ENCODE measurements around the gene ENOX1. TPM values are rescaled to one million over a fixed set of nuclear protein-coding genes. Genes with fewer than 3 reads are reported as not detected.

ENOX1 gene
- total RNA-seq, 2 experiments from 2014 or later: 0.09 TPM

GRCh38 chr13:43648733-43649132 lies 138.0 kb downstream of the ENOX1 start:
- Mint-ChIP-seq H3K36me3 (ENCODE audit: low read depth) (no peaks in the 10 kb centered on the region), H3K27ac (no peak overlapping the region), H3K4me1 (ENCODE audit: low read depth) (no peaks in the 10 kb centered on the region), H3K4me3 (no peak overlapping the region), H3K27me3 (peaks cover 8% of the 10 kb centered on the region), H3K9me3 (no peaks in the 10 kb centered on the region)
- ChIA-PET CTCF (interaction anchor here (0.6 kb wide), 1 partner anchor 400 kb away, joined by 3 read pairs; no protein-coding TSS in a partner anchor), POLR2A (no interaction called here)
- no peak for DNase-seq
- TF ChIP-seq, protein P1, sequence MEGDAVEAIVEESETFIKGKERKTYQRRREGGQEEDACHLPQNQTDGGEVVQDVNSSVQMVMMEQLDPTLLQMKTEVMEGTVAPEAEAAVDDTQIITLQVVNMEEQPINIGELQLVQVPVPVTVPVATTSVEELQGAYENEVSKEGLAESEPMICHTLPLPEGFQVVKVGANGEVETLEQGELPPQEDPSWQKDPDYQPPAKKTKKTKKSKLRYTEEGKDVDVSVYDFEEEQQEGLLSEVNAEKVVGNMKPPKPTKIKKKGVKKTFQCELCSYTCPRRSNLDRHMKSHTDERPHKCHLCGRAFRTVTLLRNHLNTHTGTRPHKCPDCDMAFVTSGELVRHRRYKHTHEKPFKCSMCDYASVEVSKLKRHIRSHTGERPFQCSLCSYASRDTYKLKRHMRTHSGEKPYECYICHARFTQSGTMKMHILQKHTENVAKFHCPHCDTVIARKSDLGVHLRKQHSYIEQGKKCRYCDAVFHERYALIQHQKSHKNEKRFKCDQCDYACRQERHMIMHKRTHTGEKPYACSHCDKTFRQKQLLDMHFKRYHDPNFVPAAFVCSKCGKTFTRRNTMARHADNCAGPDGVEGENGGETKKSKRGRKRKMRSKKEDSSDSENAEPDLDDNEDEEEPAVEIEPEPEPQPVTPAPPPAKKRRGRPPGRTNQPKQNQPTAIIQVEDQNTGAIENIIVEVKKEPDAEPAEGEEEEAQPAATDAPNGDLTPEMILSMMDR (IDR thresholded peaks at IDR 0.05): no peak
- no peak for ATAC-seq
- intact Hi-C loops (cut with micrococcal nuclease): no loop called here

DNA sequence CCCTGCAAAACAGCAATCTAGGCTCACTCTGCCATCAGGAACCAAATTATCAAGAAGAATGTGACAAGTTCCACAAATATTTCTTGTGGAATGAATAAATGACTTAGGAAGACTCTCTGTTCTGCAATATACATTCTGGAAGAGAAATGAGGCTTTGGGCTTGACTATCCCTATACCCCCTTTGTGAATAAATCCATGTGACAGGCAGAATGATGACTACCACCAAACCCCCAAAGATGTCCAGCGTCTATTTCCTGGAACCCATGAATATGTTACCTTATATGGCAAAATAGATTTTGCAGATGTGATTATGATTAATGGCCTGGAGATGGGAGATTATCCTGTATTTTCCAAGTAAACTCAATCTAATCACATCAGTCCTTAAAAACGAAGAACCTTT lies 139.3 kb downstream of the ENOX1 start:
- no peak overlapping the region for H3K27ac Mint-ChIP-seq

GRCh38 chr13:43640476-43640875 lies 146.3 kb downstream of the ENOX1 start:
- ChIA-PET CTCF (no interaction called here), POLR2A (no interaction called here)
- ATAC-seq (no peak), DNase-seq (no peak)
- no peak overlapping the region for H3K4me3 Mint-ChIP-seq
- no peak overlapping the region for H3K27ac Mint-ChIP-seq
- H3K4me1 Mint-ChIP-seq (ENCODE audit: low read depth): no peaks in the 10 kb centered on the region
- peaks cover 12% of the 10 kb centered on the region for H3K27me3 Mint-ChIP-seq
- H3K36me3 Mint-ChIP-seq (ENCODE audit: low read depth): no peaks in the 10 kb centered on the region
- intact Hi-C loops (cut with micrococcal nuclease): no loop called here
- no peaks in the 10 kb centered on the region for H3K9me3 Mint-ChIP-seq
- TF ChIP-seq, protein P1 (IDR thresholded peaks at IDR 0.05): no peak

More for the DNA sequence above, 139.3 kb downstream of the ENOX1 start:
- CTCF ChIA-PET: no interaction called here
- no peak for ATAC-seq
- Mint-ChIP-seq H3K27me3 (peaks cover 11% of the 10 kb centered on the region), H3K9me3 (no peaks in the 10 kb centered on the region), H3K4me1 (ENCODE audit: low read depth) (no peaks in the 10 kb centered on the region), H3K36me3 (ENCODE audit: low read depth) (no peaks in the 10 kb centered on the region), H3K4me3 (no peak overlapping the region)
- DNase-seq: no peak
- POLR2A ChIA-PET: no interaction called here
- TF ChIP-seq, protein P1 (IDR thresholded peaks at IDR 0.05): no peak
- intact Hi-C loops (cut with micrococcal nuclease): no loop called here

DNA sequence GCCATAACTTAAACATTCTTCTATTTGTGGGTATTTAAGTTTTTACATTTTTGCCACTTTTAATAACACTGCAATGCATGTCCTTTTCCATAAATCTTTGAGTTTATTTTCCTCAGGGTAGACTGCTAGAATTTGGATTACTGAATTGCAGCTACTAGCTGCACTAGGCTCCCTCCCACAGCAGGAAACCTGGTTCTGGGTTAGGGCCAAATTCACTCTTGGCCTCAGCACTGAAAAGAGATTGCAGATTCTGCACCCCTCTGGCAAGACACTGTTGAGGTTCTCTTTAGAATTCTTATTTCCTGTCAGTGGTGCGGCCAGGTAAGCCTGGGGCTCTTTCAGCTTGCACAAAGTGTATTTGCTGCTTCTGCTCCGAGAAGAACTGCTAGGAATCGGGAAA lies 155.7 kb downstream of the ENOX1 start:
- no peaks in the 10 kb centered on the region for H3K36me3 Mint-ChIP-seq (ENCODE audit: low read depth)
- H3K4me3 Mint-ChIP-seq: no peak overlapping the region
- ChIA-PET POLR2A (no interaction called here), CTCF (no interaction called here)
- H3K9me3 Mint-ChIP-seq: no peaks in the 10 kb centered on the region
- no peak for ATAC-seq
- TF ChIP-seq, protein P1 (IDR thresholded peaks at IDR 0.05): no peak
- no peak overlapping the region for H3K27ac Mint-ChIP-seq
- intact Hi-C loops (cut with micrococcal nuclease): no loop called here
- DNase-seq: no peak
- no peaks in the 10 kb centered on the region for H3K4me1 Mint-ChIP-seq (ENCODE audit: low read depth)
- H3K27me3 Mint-ChIP-seq: peaks cover 14% of the 10 kb centered on the region

DNA sequence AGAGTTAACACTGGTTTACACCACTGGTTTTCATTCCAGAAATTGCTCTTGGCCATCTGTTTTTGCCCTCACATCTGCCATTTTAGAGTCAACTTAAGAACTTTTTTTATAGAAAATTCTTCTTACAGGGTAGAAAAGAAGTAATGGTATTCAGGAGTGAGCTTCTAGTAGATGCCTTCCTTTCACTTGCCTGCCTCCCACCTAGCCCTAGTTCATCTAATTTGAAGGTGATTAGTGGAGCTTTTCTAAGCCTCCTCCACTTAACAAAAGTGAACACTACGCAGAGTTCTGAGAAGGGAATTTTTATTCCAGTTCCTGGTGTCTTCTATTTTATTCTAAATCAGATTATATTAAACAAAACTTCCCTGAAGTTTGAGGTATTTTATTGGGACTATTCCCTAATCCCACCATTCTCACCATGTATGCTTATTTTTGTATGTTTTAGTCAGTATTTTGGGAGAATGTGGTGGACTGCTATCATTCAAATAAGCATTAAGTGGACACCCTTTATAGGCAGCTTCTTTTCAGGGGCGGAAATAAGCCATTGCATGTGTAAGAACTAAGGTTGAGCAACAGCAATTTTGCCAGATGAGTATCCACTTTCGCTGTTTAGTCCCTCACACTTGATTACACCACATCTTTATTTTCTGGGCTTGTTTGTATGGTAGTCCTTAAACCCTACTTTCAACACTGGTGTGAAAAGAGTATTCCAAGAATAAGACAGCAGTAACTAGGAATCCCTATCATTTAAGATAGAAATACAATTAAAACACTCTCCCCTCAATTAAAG lies 156.9 kb downstream of the ENOX1 start:
- TF ChIP-seq, protein P1 (IDR thresholded peaks at IDR 0.05): no peak
- Mint-ChIP-seq H3K27ac (no peak overlapping the region), H3K36me3 (ENCODE audit: low read depth) (no peaks in the 10 kb centered on the region), H3K27me3 (peaks cover 11% of the 10 kb centered on the region), H3K4me1 (ENCODE audit: low read depth) (no peaks in the 10 kb centered on the region), H3K4me3 (no peak overlapping the region), H3K9me3 (no peaks in the 10 kb centered on the region)
- ChIA-PET CTCF (no interaction called here), POLR2A (no interaction called here)
- no peak for DNase-seq
- no peak for ATAC-seq
- intact Hi-C loops (cut with micrococcal nuclease): no loop called here
